Adipocyte (in vitro differentiated cells): Measurements from ENCODE around the gene CEMIP.
"Not testable (repeated sequence)": the region's sequence is repeated elsewhere in the genome, so short reads cannot be mapped to it uniquely, and the experiment has no call there.

ENCODE experiments used
- DNase-seq: peaks from one replicate; pipeline ENCODE4 v3.0.0-alpha.2; 2015; ENCODE audit warnings: low read depth
- H3K27me3 ChIP-seq: replicated peaks from 2 replicates; pipeline ENCODE4 v1.7.0; 2013; ENCODE audit warnings: mild to moderate bottlenecking, low read length, moderate library complexity; ENCODE audit not compliant: control insufficient read depth, insufficient read depth
- H3K36me3 ChIP-seq: 2 replicates; pipeline ENCODE4 v1.7.0; 2013; ENCODE audit warnings: low read length, mild to moderate bottlenecking, moderate library complexity; ENCODE audit not compliant: control insufficient read depth, insufficient read depth, severe bottlenecking
- H3K4me1 ChIP-seq: 2 replicates; pipeline ENCODE4 v1.7.0; 2013; ENCODE audit warnings: mild to moderate bottlenecking, low read length, moderate library complexity; ENCODE audit not compliant: control insufficient read depth, insufficient read depth
- H3K4me3 ChIP-seq: 2 replicates; pipeline ENCODE4 v1.7.0; 2013; ENCODE audit warnings: mild to moderate bottlenecking, low read length, moderate library complexity
- H3K9ac ChIP-seq: 2 replicates; pipeline ENCODE4 v1.7.0; 2013; ENCODE audit warnings: mild to moderate bottlenecking, low read length, moderate library complexity
- H3K9me3 ChIP-seq: 2 replicates; pipeline ENCODE4 v1.7.0; 2013; ENCODE audit warnings: mild to moderate bottlenecking, low read length, moderate library complexity; ENCODE audit not compliant: control insufficient read depth

Gene CEMIP

DNA sequence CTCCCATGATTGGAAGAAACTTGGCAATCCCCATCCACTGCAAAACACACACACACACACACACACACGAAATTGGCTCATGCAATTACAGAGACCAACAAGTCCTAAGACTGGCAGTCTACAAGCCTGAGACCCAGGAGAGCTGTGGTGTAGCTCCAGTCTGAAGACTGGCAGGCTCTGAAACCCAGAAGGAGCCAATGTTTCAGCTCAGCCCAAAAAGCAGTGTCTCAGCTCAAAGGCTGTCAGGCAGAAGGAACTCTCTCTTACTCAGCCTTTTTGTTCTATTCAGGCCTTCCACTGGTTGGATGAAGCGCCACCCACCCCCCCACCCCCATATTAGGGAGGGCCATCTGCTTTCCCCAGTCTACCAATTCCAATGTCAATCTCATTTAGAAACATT is 178.4 kb downstream of the CEMIP start:
- no peaks in the 10 kb centered on the region for H3K27me3 ChIP-seq
- no peak overlapping the region for H3K9ac ChIP-seq
- no peaks in the 10 kb centered on the region for H3K36me3 ChIP-seq
- peaks cover 5% of the 10 kb centered on the region for H3K4me1 ChIP-seq
- H3K9me3 ChIP-seq: no peaks in the 10 kb centered on the region
- DNase-seq: no peak
- H3K4me3 ChIP-seq: no peak overlapping the region

DNA sequence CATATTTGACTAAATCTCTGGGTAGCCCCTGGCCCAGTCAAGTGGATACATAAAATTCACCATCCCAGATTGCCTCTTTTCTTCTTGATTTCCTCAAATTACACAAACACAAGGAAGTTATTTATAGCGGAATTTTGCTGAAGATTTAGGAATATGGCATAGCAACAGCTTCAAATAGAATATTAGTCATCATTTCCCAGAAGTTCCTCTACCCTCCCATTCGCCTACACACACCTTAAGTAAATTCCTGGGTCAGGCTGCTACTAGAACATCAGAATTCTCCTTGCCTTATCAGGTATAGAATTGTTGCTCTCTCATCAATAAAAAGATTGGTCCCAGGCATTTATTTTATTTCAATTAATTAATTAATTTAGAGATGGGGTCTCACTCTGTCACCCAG is 178.8 kb downstream of the CEMIP start:
- no peak for DNase-seq
- Histone ChIP-seq H3K4me1 (peaks cover 5% of the 10 kb centered on the region), H3K36me3 (no peaks in the 10 kb centered on the region), H3K9me3 (no peaks in the 10 kb centered on the region), H3K27me3 (no peaks in the 10 kb centered on the region), H3K4me3 (no peak overlapping the region), H3K9ac (no peak overlapping the region)

DNA sequence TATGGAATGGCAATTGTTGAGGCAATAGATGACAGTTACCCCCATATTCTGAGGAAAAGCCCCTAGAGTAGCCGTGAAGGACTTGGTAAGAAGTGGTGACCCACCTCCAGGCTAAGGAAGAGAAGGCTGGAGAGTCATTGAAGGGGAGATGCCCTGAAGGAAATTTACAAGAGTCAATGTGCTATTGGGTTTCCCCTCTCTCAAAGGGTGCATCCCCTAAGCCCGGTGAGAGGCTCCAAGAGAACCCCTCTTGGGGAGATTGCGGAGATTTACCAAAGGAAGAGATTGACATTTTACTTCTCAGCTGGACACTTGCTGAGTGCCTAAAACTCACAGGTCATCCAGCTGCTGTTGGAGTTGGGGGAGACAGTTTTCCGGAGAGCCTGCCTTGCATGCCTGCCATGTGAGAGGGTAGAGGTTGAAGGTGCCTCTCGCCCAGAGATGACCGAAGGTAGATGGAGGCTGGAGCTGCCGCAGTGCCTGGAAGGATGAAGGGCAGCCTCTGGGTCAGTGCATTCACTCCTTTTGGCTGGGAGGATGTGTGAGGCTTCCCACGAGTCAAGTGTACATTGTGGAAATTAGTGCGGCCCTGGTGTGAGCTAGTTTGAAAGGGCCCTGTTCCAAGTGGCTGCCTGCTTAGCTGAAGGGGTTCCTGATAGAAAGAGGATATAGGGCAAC is 179.8 kb downstream of the CEMIP start:
- H3K9me3 ChIP-seq: no peaks in the 10 kb centered on the region

DNA sequence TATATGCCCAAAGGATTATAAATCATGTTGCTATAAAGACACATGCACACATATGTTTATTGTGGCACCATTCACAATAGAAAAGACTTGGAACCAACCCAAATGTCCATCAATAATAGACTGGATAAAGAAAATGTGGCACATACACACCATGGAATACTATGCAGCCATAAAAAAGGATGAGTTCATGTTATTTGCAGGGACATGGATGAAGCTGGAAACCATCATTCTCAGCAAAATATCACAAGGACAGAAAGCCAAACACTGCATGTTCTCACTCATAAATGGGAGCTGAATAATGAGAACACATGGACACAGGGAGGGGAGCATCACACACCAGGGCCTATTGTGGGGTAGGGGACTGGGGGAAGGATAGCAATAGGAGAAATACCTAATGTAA is 186.3 kb downstream of the CEMIP start:
- peaks cover 12% of the 10 kb centered on the region for H3K4me1 ChIP-seq
- not testable (repeated sequence) for H3K9me3 ChIP-seq, DNase-seq, H3K4me3 ChIP-seq, H3K36me3 ChIP-seq, H3K27me3 ChIP-seq, H3K9ac ChIP-seq

More for the DNA sequence above, 179.8 kb downstream of the CEMIP start:
- no peak overlapping the region for H3K9ac ChIP-seq
- no peaks in the 10 kb centered on the region for H3K36me3 ChIP-seq
- no peak overlapping the region for H3K4me3 ChIP-seq
- no peak for DNase-seq
- no peaks in the 10 kb centered on the region for H3K27me3 ChIP-seq
- H3K4me1 ChIP-seq: peaks cover 5% of the 10 kb centered on the region

DNA sequence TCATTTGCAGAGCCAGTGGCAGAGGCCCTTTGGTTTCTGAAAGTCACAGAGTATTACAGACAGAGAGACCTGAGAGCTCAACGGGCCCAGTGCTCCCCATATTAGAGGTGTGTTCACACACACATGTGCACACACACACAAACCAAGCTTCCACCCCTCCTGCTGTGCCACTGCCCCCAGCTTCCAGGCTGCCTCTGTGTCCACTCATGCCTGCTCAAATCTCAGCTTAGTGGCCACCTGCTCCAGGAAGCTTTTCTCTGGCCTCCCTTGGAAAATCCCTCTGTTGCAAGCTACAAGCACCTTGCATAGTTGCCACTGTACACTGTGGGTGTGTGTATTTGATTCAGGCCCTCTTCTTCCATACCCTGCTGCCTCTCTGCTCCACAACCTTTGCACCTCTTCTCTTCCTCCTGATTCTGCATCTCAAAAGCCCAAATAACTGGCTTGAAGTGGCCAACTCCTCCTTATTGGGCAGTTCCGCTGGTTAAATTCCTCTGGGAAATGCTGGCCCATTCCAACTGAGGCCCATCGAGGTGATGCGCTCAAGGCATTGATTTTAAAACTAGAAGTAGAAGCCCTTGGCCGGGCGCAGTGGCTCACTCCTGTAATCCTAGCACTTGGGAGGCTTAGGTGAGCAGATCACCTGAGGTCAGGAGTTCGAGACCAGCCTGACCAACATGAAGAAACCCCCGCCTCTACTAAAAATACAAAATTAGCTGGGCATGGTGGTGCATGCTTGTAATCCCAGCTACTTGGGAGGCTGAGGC is 187.4 kb downstream of the CEMIP start:
- H3K4me1 ChIP-seq: peaks cover 12% of the 10 kb centered on the region
- no peaks in the 10 kb centered on the region for H3K36me3 ChIP-seq
- H3K9me3 ChIP-seq: no peaks in the 10 kb centered on the region
- H3K9ac ChIP-seq: no peak overlapping the region
- no peak for DNase-seq
- no peak overlapping the region for H3K4me3 ChIP-seq
- no peaks in the 10 kb centered on the region for H3K27me3 ChIP-seq

DNA sequence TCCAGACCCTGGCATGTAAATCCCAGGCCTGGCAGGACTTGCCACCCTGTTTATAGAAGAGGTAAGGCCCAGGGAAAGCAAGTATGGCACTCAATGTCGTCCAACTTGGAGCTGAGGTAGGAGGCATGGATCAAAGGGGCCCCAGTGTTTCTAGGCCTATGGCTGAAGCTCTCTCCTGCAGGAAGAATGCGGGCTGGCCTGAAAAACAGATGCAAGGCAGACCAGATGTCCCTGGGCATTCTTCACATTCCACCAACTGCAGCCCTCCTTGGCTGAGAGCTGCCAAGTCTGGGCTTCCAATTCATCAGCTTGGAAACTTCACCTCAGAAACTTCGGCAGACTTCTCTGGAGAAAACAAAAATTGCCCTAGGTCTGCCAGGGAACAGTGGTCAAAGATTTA is 188.3 kb downstream of the CEMIP start:
- Histone ChIP-seq H3K27me3 (no peaks in the 10 kb centered on the region), H3K4me3 (no peak overlapping the region), H3K36me3 (no peaks in the 10 kb centered on the region), H3K9ac (no peak overlapping the region), H3K9me3 (no peaks in the 10 kb centered on the region), H3K4me1 (peaks cover 12% of the 10 kb centered on the region)
- peak; percentile 84 for DNase-seq

DNA sequence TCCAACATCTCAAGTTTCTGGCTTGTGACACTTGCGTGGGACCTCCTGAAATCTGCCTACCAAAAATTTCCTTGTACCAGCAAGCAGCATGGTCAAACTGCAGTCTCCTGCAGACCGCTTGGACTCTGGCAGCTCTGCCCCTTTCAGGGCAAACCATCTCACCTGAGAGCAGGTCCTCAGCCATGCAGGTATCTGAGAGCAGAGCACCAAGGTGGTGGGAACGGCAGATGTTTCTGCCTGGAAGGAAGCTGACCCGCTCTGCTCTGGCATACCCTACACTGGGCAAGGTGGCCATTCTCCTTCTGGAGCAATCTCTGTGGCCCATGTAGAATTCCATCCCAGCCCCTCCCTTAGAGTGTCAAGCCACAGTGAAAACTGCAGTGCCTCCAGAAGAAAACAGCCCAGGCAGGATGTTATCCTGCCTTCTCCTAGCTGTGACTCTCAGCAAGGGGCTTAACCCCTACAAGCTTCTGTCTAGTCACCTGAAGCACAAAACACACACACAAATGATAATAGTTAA is 188.9 kb downstream of the CEMIP start:
- Histone ChIP-seq H3K9me3 (no peaks in the 10 kb centered on the region), H3K4me3 (no peak overlapping the region), H3K36me3 (no peaks in the 10 kb centered on the region), H3K9ac (no peak overlapping the region), H3K27me3 (no peaks in the 10 kb centered on the region), H3K4me1 (peaks cover 12% of the 10 kb centered on the region)
- no peak for DNase-seq

DNA sequence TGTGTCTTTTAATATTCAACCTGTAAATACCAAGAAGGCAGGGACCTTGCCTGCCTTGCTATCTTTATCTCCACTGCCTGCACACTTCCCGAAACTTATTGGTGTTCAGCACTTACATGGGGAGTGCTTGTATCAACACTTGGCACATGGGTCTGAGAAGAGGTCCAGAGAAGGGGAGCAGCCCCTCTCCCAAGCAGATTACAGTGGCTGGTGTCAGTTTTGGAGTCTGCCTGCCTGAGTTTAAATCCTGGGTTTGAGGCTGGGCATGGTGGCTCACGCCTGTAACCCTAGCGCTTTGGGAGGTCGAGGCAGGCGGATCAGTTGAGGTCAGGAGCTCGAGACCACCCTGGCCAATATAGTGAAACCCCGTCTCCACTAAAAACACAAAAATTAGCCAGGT is 190.1 kb downstream of the CEMIP start:
- Histone ChIP-seq H3K4me3 (no peak overlapping the region), H3K36me3 (no peaks in the 10 kb centered on the region), H3K4me1 (peaks cover 18% of the 10 kb centered on the region), H3K27me3 (no peaks in the 10 kb centered on the region), H3K9ac (no peak overlapping the region), H3K9me3 (no peaks in the 10 kb centered on the region)
- DNase-seq: no peak

DNA sequence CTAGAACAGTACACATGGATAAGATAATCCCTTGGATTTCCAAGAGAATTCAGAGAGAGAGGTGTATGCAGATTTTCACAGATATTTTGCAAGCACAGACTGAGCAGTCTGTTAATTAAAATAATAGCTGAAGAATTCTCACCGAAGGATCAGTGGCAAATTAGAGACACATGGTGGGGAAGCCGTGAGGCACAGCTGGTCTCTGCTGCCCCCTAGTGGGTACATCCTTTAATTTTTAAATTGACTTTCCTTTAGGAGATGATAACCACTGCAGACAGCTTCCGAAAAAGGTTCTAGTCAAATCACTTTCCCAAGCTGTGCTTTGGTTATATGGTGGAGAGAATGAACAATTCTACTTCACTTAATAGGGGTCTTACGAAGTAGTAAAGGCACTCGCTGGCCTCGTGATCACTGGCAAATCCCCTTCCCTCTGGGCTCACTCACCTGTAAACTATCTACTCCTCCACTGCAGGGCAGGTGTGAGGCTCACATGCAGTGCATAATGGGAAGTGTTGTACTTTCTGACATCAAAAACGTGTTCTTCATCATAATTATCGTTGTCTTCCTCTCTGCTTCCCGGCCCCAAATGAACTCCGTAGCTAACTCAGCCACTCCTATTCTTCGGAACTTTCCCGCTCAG is 191.0 kb downstream of the CEMIP start:
- Histone ChIP-seq H3K4me3 (no peak overlapping the region), H3K4me1 (peaks cover 18% of the 10 kb centered on the region), H3K9ac (no peak overlapping the region), H3K36me3 (no peaks in the 10 kb centered on the region), H3K9me3 (no peaks in the 10 kb centered on the region), H3K27me3 (no peaks in the 10 kb centered on the region)
- DNase-seq: peak; percentile 89

DNA sequence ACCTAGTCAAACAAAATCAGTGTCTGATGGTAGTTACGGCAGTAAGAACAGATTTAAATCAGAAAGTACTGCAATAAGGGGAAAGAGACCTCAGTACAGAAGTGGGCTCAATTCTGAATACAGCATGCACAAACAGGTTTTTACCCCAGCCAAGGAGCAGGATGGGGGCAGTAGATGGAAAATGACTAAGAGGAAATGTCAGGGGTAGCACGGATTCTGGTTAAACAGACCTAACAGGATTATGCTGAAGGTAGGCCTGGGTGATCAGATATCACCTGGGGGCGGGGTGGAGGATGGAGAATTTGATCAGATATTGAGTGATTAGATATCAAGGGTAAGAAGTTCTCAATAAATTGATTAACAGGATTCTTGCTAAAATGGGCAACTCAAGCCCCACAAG is 191.5 kb downstream of the CEMIP start:
- H3K9me3 ChIP-seq: no peaks in the 10 kb centered on the region
- H3K36me3 ChIP-seq: no peaks in the 10 kb centered on the region
- no peak overlapping the region for H3K4me3 ChIP-seq
- H3K4me1 ChIP-seq: peaks cover 18% of the 10 kb centered on the region
- H3K27me3 ChIP-seq: no peaks in the 10 kb centered on the region
- DNase-seq: no peak
- H3K9ac ChIP-seq: no peak overlapping the region

DNA sequence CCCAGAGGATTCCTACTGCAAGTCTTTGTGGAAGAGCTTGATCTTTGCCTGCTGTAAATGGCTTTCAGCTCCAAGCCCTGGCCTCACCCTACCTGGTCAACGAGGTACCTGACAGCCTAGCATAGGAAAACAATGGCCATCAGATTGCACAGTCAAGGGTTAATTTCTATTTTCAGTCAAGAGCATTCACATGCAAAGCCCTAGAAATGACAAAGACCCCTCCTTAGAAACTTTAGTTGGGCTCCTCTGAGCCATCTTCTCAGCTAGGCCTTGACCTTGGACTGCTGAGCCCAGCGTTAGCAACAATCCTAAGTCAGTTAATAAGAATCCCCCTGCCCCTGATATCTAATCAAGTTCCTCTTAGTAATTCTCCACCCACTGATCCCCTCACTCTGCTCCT is 192.0 kb downstream of the CEMIP start:
- no peak for DNase-seq
- H3K4me3 ChIP-seq: no peak overlapping the region
- no peaks in the 10 kb centered on the region for H3K36me3 ChIP-seq
- no peaks in the 10 kb centered on the region for H3K27me3 ChIP-seq
- peaks cover 18% of the 10 kb centered on the region for H3K4me1 ChIP-seq
- H3K9me3 ChIP-seq: no peaks in the 10 kb centered on the region
- H3K9ac ChIP-seq: no peak overlapping the region
